ENCODE data around the gene PLCL2.
"Not testable (repeated sequence)": the region's sequence is repeated elsewhere in the genome, so short reads cannot be mapped to it uniquely, and the experiment has no call there.

Gene PLCL2

GRCh38 chr3:16961621-16962205, 77.0 kb downstream of the PLCL2 start:
- DNase-seq (ENCODE audit: low read depth), result no peak

GRCh38 chr3:16975083-16975482, 90.3 kb downstream of the PLCL2 start:
- no peak for DNase-seq (ENCODE audit: low read depth)

GRCh38 chr3:16978234-16978920, 93.6 kb downstream of the PLCL2 start:
- no peak for DNase-seq (ENCODE audit: low read depth)

- DNase-seq (ENCODE audit: low read depth), result no peak
Observed at GRCh38 chr3:16978921-16979271, 94.1 kb downstream of the PLCL2 start.

GRCh38 chr3:16979769-16980515, 95.2 kb downstream of the PLCL2 start:
- not testable (repeated sequence) for DNase-seq (ENCODE audit: low read depth)

GRCh38 chr3:16980526-16980925, 95.8 kb downstream of the PLCL2 start:
- not testable (repeated sequence) for DNase-seq (ENCODE audit: low read depth)

- DNase-seq (ENCODE audit: low read depth), result no peak
Observed at GRCh38 chr3:16982460-16982859, 97.7 kb downstream of the PLCL2 start.

GRCh38 chr3:16985608-16986007, 100.9 kb downstream of the PLCL2 start:
- no peak for DNase-seq (ENCODE audit: low read depth)

GRCh38 chr3:16987141-16987540, 102.4 kb downstream of the PLCL2 start:
- DNase-seq (ENCODE audit: low read depth), result no peak

GRCh38 chr3:16990163-16990562, 105.4 kb downstream of the PLCL2 start:
- no peak for DNase-seq (ENCODE audit: low read depth)

GRCh38 chr3:16992198-16992597, 107.4 kb downstream of the PLCL2 start:
- no peak for DNase-seq (ENCODE audit: low read depth)

GRCh38 chr3:16993227-16993626, 108.5 kb downstream of the PLCL2 start:
- no peak for DNase-seq (ENCODE audit: low read depth)

- DNase-seq (ENCODE audit: low read depth), result no peak
Observed at GRCh38 chr3:16994854-16995525, 110.2 kb downstream of the PLCL2 start.

GRCh38 chr3:16995601-16996000, 110.8 kb downstream of the PLCL2 start:
- no peak for DNase-seq (ENCODE audit: low read depth)

GRCh38 chr3:16998236-16998923, 113.6 kb downstream of the PLCL2 start:
- no peak for DNase-seq (ENCODE audit: low read depth)

- no peak for DNase-seq (ENCODE audit: low read depth)
Observed at GRCh38 chr3:16999161-16999560, 114.4 kb downstream of the PLCL2 start.

- no peak for DNase-seq (ENCODE audit: low read depth)
Observed at GRCh38 chr3:16999871-17000270, 115.1 kb downstream of the PLCL2 start.

- no peak for DNase-seq (ENCODE audit: low read depth)
Observed at GRCh38 chr3:17003457-17003856, 118.7 kb downstream of the PLCL2 start.

- DNase-seq (ENCODE audit: low read depth), result no peak
Observed at GRCh38 chr3:17006132-17006852, 121.5 kb downstream of the PLCL2 start.

- DNase-seq (ENCODE audit: low read depth), result no peak
Observed at GRCh38 chr3:17007284-17007683, 122.5 kb downstream of the PLCL2 start.

- no peak for DNase-seq (ENCODE audit: low read depth)
Observed at GRCh38 chr3:17009826-17010225, 125.1 kb downstream of the PLCL2 start.
